NOMO-1 treated with dmso at 0.1 percent for 144 hours (cell line): Measurements from ENCODE around the gene LILRB3.
A peak's percentile ranks its signal among the peaks of the same experiment; 100 is the strongest.
"Not testable (repeated sequence)": the region's sequence is repeated elsewhere in the genome, so short reads cannot be mapped to it uniquely, and the experiment has no call there.

Source experiments
- DNase-seq: peaks from one replicate; lab custom pipeline; 2025; ENCODE audit not compliant: unreplicated experiment; lab: John Stamatoyannopoulos, UW

Gene LILRB3

GRCh38 chr19:54214217-54214616, 8.6 kb downstream of the LILRB3 start:
- DNase-seq: not testable (repeated sequence)

GRCh38 chr19:54211235-54211634, 11.6 kb downstream of the LILRB3 start:
- no peak for DNase-seq

GRCh38 chr19:54209811-54210494, 12.9 kb downstream of the LILRB3 start:
- peak; percentile 47 for DNase-seq

GRCh38 chr19:54209058-54209810, 13.6 kb downstream of the LILRB3 start:
- no peak for DNase-seq

GRCh38 chr19:54208784-54209057, 14.1 kb downstream of the LILRB3 start:
- no peak for DNase-seq

- peak; percentile 99 for DNase-seq
These were observed 14.6 kb downstream of the LILRB3 start for GRCh38 chr19:54207983-54208783.

- no peak for DNase-seq
These were observed 15.2 kb downstream of the LILRB3 start for GRCh38 chr19:54207676-54207982.

GRCh38 chr19:54207193-54207592, 15.6 kb downstream of the LILRB3 start:
- DNase-seq: not testable (repeated sequence)

GRCh38 chr19:54206831-54207177, 16.0 kb downstream of the LILRB3 start:
- no peak for DNase-seq

- DNase-seq: no peak
These were observed 16.6 kb downstream of the LILRB3 start for GRCh38 chr19:54206030-54206830.

- no peak for DNase-seq
These were observed 17.9 kb downstream of the LILRB3 start for GRCh38 chr19:54204767-54205468.

- no peak for DNase-seq
These were observed 19.6 kb downstream of the LILRB3 start for GRCh38 chr19:54203151-54203611.

- no peak for DNase-seq
These were observed 20.8 kb downstream of the LILRB3 start for GRCh38 chr19:54201980-54202379.

- no peak for DNase-seq
These were observed 21.6 kb downstream of the LILRB3 start for GRCh38 chr19:54201172-54201701.

- DNase-seq: no peak
These were observed 23.4 kb downstream of the LILRB3 start for GRCh38 chr19:54199401-54199800.

GRCh38 chr19:54197121-54197520, 25.7 kb downstream of the LILRB3 start:
- no peak for DNase-seq

- DNase-seq: no peak
These were observed 26.3 kb downstream of the LILRB3 start for GRCh38 chr19:54196536-54196935.

- not testable (repeated sequence) for DNase-seq
These were observed 28.3 kb downstream of the LILRB3 start for GRCh38 chr19:54194463-54194862.

- DNase-seq: no peak
These were observed 29.8 kb downstream of the LILRB3 start for GRCh38 chr19:54193011-54193410.

GRCh38 chr19:54191811-54192453, 30.9 kb downstream of the LILRB3 start:
- DNase-seq: no peak
